CD4-positive, alpha-beta T cell treated with Interleukin-6 for 4 hours (primary cell): ENCODE results near the gene GAB1.

Source experiments
- DNase-seq: peaks from one replicate; pipeline ENCODE4 v3.0.0-alpha.2; 2020; ENCODE audit warnings: mixed read lengths

GAB1 gene

GRCh38 chr4:143359644-143360193 lies 23.0 kb downstream of the GAB1 start:
- DNase-seq, result no peak

GRCh38 chr4:143360838-143361625 lies 24.4 kb downstream of the GAB1 start:
- no peak for DNase-seq

- DNase-seq, result no peak
These were observed 25.8 kb downstream of the GAB1 start for GRCh38 chr4:143362349-143363046.

GRCh38 chr4:143363332-143363731 lies 26.7 kb downstream of the GAB1 start:
- DNase-seq, result no peak

- DNase-seq, result no peak
These were observed 27.4 kb downstream of the GAB1 start for GRCh38 chr4:143364063-143364462.

- DNase-seq, result no peak
These were observed 31.2 kb downstream of the GAB1 start for GRCh38 chr4:143367863-143368262.

- no peak for DNase-seq
These were observed 32.9 kb downstream of the GAB1 start for GRCh38 chr4:143369552-143369951.

- DNase-seq, result no peak
These were observed 35.6 kb downstream of the GAB1 start for GRCh38 chr4:143372093-143372915.

- DNase-seq, result no peak
These were observed 37.6 kb downstream of the GAB1 start for GRCh38 chr4:143374255-143374654.

GRCh38 chr4:143374771-143375170 lies 38.1 kb downstream of the GAB1 start:
- DNase-seq, result no peak

GRCh38 chr4:143375326-143376073 lies 38.8 kb downstream of the GAB1 start:
- DNase-seq, result no peak

GRCh38 chr4:143377611-143378099 lies 41.0 kb downstream of the GAB1 start:
- no peak for DNase-seq

- DNase-seq, result no peak
These were observed 44.0 kb downstream of the GAB1 start for GRCh38 chr4:143380629-143381028.

GRCh38 chr4:143381189-143382118 lies 44.8 kb downstream of the GAB1 start:
- no peak for DNase-seq

GRCh38 chr4:143382596-143382995 lies 45.9 kb downstream of the GAB1 start:
- DNase-seq, result no peak

GRCh38 chr4:143383005-143383574 lies 46.4 kb downstream of the GAB1 start:
- DNase-seq, result no peak

- DNase-seq, result no peak
These were observed 47.8 kb downstream of the GAB1 start for GRCh38 chr4:143384381-143384994.

- no peak for DNase-seq
These were observed 50.1 kb downstream of the GAB1 start for GRCh38 chr4:143386812-143387211.

GRCh38 chr4:143389579-143390195 lies 53.0 kb downstream of the GAB1 start:
- no peak for DNase-seq

GRCh38 chr4:143390764-143391163 lies 54.1 kb downstream of the GAB1 start:
- DNase-seq, result no peak
